Heart left ventricle (tissue), 13 donors: ENCODE data around the gene AP4M1.

Experiments
- CTCF ChIP-seq, 12 donors: fragments of 200-600 bp; sonication (generic) in 4 of 12; IDR thresholded peaks; one replicate each; pipeline versions ENCODE4 v1.5.0 to v1.8.0; 2018 to 2022; ENCODE audit warnings: antibody characterized with exemption in 12 of 12, mild to moderate bottlenecking in 5 of 12
- POLR2A ChIP-seq, 2 donors: fragments of 450-650 bp; IDR thresholded peaks; one replicate each; pipeline ENCODE4 v1.6.1; 2017; ENCODE audit warnings: antibody characterized with exemption in 2 of 2, mild to moderate bottlenecking in 2 of 2, moderate library complexity in 2 of 2
- donor health status: ischemic (EF 13 %, LVEDD 7.1; RV severe dilation, severe dysfunction).
- donor health status: DM: no; HTN: yes; CAD: no.
- donor health status: DM: no; HTN: no; CAD: no.
- donor health status: ischemic (EF 25% LVEDD 6.9; RV normal size, moderate dysfunction).
- donor health status: ischemic (EF 25% LVEDD 5.7; RV mildly dilated, moderate dysfunction).
- donor health status: ischemic (EF 35%, LVEDD 5.7; RV mildly dilated, moderate dysfunction).
- donor health status: nonischemic (EF 11% LVEDD 7.7; RV severe dilation, severe dysfunction).
- donor health status: DM: yes; HTN: yes; CAD: no.
- donor health status: PGD.
- donor health status: ischemic (EF 29% LVEDD 5.4; RV normal size, mild dysfunction).
- donor health status: nonischemic (EF 23%, LVEDD 6.1; RV moderate dilation, normal function).

- TF ChIP-seq CTCF (IDR thresholded peaks at IDR 0.05) (no peak), POLR2A (IDR thresholded peaks at IDR 0.05) (no peak)
These were observed 53.4 kb downstream of the AP4M1 start for GRCh38 chr7:100154651-100155491.
